Heart right ventricle (tissue), 16 donors: Measurements from ENCODE around the gene NFKB1. TPM values are rescaled to one million over a fixed set of nuclear protein-coding genes. Genes with fewer than 3 reads are reported as not detected.

Experiments
- ATAC-seq, 8 donors: fragments of 200-7000 bp; cut with Tn5 transposase; one replicate each; pipeline ENCODE4 v1.9.1; 2020; ENCODE audit warnings: mild to moderate bottlenecking in 8 of 8, moderate library complexity in 8 of 8, moderate number of reproducible peaks in 1 of 8
- DNase-seq, 2 donors: peaks; one replicate each; pipeline ENCODE4 v3.0.0-alpha.2; 2020
- H3K27ac ChIP-seq, 10 donors: fragments of 200-600 bp; sonication (generic) in 2 of 10; one replicate each; pipeline versions ENCODE4 v1.5.0 to v1.8.0; 2020 to 2022; ENCODE audit warnings: mild to moderate bottlenecking in 3 of 10
- H3K27me3 ChIP-seq, 7 donors: fragments of 200-600 bp; one replicate each; pipeline ENCODE4 v1.8.0; 2021 to 2022; ENCODE audit warnings: mild to moderate bottlenecking in 2 of 7
- H3K36me3 ChIP-seq, 9 donors: fragments of 200-600 bp; sonication (generic) in 1 of 9; one replicate each; pipeline versions ENCODE4 v1.5.0 to v1.8.0; 2020 to 2022; ENCODE audit warnings: mild to moderate bottlenecking in 2 of 9
- H3K4me1 ChIP-seq, 9 donors: fragments of 200-600 bp; sonication (generic) in 1 of 9; one replicate each; pipeline versions ENCODE4 v1.5.0 to v1.8.0; 2020 to 2022; ENCODE audit warnings: mild to moderate bottlenecking in 4 of 9
- H3K4me3 ChIP-seq, 10 donors: fragments of 200-600 bp; sonication (generic) in 2 of 10; one replicate each; pipeline versions ENCODE4 v1.5.0 to v1.8.0; 2020 to 2022; ENCODE audit warnings: mild to moderate bottlenecking in 7 of 10, moderate library complexity in 2 of 10
- H3K9me3 ChIP-seq, 11 donors: fragments of 200-600 bp in 10 of 11; sonication (generic) in 2 of 11; one replicate each; pipeline versions ENCODE4 v1.5.0 to v1.8.0; 2013 to 2022; ENCODE audit warnings: mild to moderate bottlenecking in 2 of 11, control low read depth in 1 of 11, moderate library complexity in 1 of 11
- CTCF ChIP-seq, 9 donors: fragments of 200-600 bp; sonication (generic) in 2 of 9; IDR thresholded peaks; one replicate each; pipeline versions ENCODE4 v1.5.0 to v1.8.0; 2021 to 2022; ENCODE audit warnings: antibody characterized with exemption in 9 of 9, mild to moderate bottlenecking in 5 of 9, moderate library complexity in 1 of 9
- WGBS, 2 donors: extraction: QIAGEN DNeasy Blood & Tissue Kit; methylation state at CpG; one replicate each; pipeline ENCODE4 v1.1.7; 2013; ENCODE audit warnings: inconsistent platforms in 1 of 2; 5-methylcytosine and 5-hydroxymethylcytosine counted together
- intact Hi-C, 10 donors: fragments of 100-400 bp; cut with DNase I; formaldehyde crosslinking; loops; one replicate each; pipeline versions ENCODE4 v1.11.1 to v1.14.2; 2022
- polyA plus RNA-seq, 2 donors: library from polyadenylated mRNA; stranded (reverse); fragments of 200-250 nt; gene quantifications; one replicate each; pipeline ENCODE4 v1.2.3, GENCODE V29; 2013
- total RNA-seq, 10 donors: library from RNA; stranded (reverse); fragmentation: NEBNext Ultra II Directional in 3 of 10; extraction: Animal tissue kit (Norgen Biotek cat#: 25700) in 3 of 10; gene quantifications; one replicate each; pipeline versions ENCODE4 v1.2.1 to v1.2.4, GENCODE V29; 2021 to 2023
- donor health status: Arrhythmogenic right ventricular cardiomyopathy.
- donor health status: ischemic (EF 13 %, LVEDD 7.1; RV severe dilation, severe dysfunction).
- donor health status: healthy with polysubstance abuse.
- donor health status: DM: no; HTN: yes; CAD: no.
- donor health status: DM: no; HTN: no; CAD: no.
- donor health status: ischemic (EF 25% LVEDD 6.9; RV normal size, moderate dysfunction).
- donor health status: ischemic (EF 25% LVEDD 5.7; RV mildly dilated, moderate dysfunction).
- donor health status: healthy.
- donor health status: DM: yes; HTN: yes; CAD: no.
- donor health status: Ischemic cardiomyopathy.
- donor health status: ischemic (EF 35%, LVEDD 5.7; RV mildly dilated, moderate dysfunction).
- donor health status: nonischemic (EF 11% LVEDD 7.7; RV severe dilation, severe dysfunction).
- donor health status: DM: yes; HTN: yes; CAD: no.
- donor health status: PGD.
- donor health status: ischemic (EF 29% LVEDD 5.4; RV normal size, mild dysfunction).
- donor health status: nonischemic (EF 23%, LVEDD 6.1; RV moderate dilation, normal function).

The NFKB1 gene
- total and polyA plus RNA-seq, 12 donors = 4.5 to 30.3 (median 19.9) TPM

GRCh38 chr4:102657206-102657605 is 156.0 kb downstream of the NFKB1 start:
- DNase-seq = no peak
- no peaks in the 10 kb centered on the region for H3K27me3 ChIP-seq
- H3K27ac ChIP-seq = no peak overlapping the region
- H3K4me3 ChIP-seq = no peak overlapping the region
- H3K4me1 ChIP-seq = no peaks in the 10 kb centered on the region
- WGBS, 2 donors = 81 to 84% methylated on average over 5 of the region's 5 CpGs
- no peaks in the 10 kb centered on the region for H3K9me3 ChIP-seq
- TF ChIP-seq CTCF (IDR thresholded peaks at IDR 0.05) = no peak
- H3K36me3 ChIP-seq = peaks cover 0 to 26% (median 0%) of the 10 kb centered on the region in 9 donors
- intact Hi-C loops = no loop called here
- no peak for ATAC-seq

GRCh38 chr4:102663073-102663472 is 161.9 kb downstream of the NFKB1 start:
- WGBS, 2 donors = 45 to 76% methylated on average over 1 of the region's 1 CpG
- no peak for DNase-seq
- H3K36me3 ChIP-seq = peaks cover 0 to 65% (median 4%) of the 10 kb centered on the region in 9 donors
- intact Hi-C loops = no loop called here
- TF ChIP-seq CTCF (IDR thresholded peaks at IDR 0.05) = no peak
- H3K4me3 ChIP-seq = no peak overlapping the region
- peaks cover 0 to 6% (median 0%) of the 10 kb centered on the region in 9 donors for H3K4me1 ChIP-seq
- H3K27me3 ChIP-seq = no peaks in the 10 kb centered on the region
- H3K27ac ChIP-seq = no peak overlapping the region
- H3K9me3 ChIP-seq = no peaks in the 10 kb centered on the region
- peak in 2 of 8 donors; percentile 31 to 52 for ATAC-seq

GRCh38 chr4:102665527-102665926 is 164.4 kb downstream of the NFKB1 start:
- Histone ChIP-seq H3K27me3 (no peaks in the 10 kb centered on the region), H3K4me3 (no peak overlapping the region), H3K9me3 (no peaks in the 10 kb centered on the region), H3K36me3 (peaks cover 0 to 88% (median 4%) of the 10 kb centered on the region in 9 donors), H3K4me1 (peaks cover 0 to 13% (median 0%) of the 10 kb centered on the region in 9 donors), H3K27ac (peak overlapping the region in 2 of 10 donors; percentile 16 to 24)
- no peak for TF ChIP-seq CTCF (IDR thresholded peaks at IDR 0.05)
- ATAC-seq (peak in 1 of 8 donors; percentile 42), DNase-seq (no peak)
- intact Hi-C loops = no loop called here
- 76 to 86% methylated on average over 3 of the region's 3 CpGs for WGBS, 2 donors

Other genes starting within 250 kb of the NFKB1 start
- gene SLC39A8, start 155.9 kb upstream of the NFKB1 start, total RNA-seq = 10 to 100 TPM in 1 of 10 donors, 1 to 10 TPM in 8, under 1 TPM in 1; 1.00 to 11.0 (median 3.0) TPM
- gene SLC39A8, start 155.9 kb upstream of the NFKB1 start, polyA plus RNA-seq = 1 to 10 TPM; 1.1 to 2.2 TPM